AG09319 (cell line): ENCODE data around the gene PXK.

Source experiments
- DNase-seq: peaks from one replicate; pipeline ENCODE4 v3.0.0-alpha.2; 2010; ENCODE audit warnings: low read depth; ENCODE audit errors: extremely low read depth
- TF ChIP-seq, protein P1 (sequence below): IDR thresholded peaks from 2 replicates; pipeline ENCODE4 v1.5.1; 2011; ENCODE audit warnings: low read depth, mild to moderate bottlenecking, inconsistent platforms, low read length, moderate library complexity

The PXK gene

DNA sequence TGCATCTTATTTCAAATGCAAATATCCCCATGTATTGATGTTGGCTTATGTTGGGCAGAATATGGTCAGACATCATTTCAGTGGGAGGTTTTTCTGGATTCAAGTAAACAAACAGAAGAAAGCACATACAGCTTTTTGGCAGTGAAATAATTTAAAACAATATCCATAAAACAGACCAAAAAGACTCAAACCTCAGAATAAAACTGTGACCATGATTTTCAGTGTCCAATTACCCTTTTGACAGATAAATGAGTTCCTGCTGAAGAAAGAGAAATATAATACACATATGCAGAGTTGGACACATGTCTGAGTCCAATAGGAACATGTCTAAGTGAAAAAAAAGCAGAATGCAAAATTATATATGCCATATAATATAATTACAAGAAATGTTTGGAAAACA lies 39.1 kb downstream of the PXK start:
- no peak for DNase-seq
- TF ChIP-seq, protein P1, sequence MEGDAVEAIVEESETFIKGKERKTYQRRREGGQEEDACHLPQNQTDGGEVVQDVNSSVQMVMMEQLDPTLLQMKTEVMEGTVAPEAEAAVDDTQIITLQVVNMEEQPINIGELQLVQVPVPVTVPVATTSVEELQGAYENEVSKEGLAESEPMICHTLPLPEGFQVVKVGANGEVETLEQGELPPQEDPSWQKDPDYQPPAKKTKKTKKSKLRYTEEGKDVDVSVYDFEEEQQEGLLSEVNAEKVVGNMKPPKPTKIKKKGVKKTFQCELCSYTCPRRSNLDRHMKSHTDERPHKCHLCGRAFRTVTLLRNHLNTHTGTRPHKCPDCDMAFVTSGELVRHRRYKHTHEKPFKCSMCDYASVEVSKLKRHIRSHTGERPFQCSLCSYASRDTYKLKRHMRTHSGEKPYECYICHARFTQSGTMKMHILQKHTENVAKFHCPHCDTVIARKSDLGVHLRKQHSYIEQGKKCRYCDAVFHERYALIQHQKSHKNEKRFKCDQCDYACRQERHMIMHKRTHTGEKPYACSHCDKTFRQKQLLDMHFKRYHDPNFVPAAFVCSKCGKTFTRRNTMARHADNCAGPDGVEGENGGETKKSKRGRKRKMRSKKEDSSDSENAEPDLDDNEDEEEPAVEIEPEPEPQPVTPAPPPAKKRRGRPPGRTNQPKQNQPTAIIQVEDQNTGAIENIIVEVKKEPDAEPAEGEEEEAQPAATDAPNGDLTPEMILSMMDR, result no peak

DNA sequence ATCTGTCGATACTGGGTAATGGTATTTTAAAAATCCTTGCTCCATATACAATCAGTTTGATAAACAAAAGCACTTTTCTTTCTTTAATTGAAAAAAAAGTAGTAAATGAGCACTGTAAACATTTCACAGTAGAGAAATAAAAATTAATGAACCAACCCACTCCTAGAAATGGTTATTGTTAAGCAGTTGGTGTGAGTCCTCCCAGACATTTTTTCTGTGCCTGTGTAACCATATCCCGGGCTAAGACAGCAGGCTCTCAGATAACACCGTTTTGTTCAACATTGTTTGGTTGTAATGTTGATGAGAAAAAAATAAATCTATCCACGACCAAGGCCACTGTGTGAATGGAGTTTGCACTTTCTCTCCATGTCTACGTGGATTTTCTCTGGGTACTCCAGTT lies 42.6 kb downstream of the PXK start:
- no peak for DNase-seq

DNA sequence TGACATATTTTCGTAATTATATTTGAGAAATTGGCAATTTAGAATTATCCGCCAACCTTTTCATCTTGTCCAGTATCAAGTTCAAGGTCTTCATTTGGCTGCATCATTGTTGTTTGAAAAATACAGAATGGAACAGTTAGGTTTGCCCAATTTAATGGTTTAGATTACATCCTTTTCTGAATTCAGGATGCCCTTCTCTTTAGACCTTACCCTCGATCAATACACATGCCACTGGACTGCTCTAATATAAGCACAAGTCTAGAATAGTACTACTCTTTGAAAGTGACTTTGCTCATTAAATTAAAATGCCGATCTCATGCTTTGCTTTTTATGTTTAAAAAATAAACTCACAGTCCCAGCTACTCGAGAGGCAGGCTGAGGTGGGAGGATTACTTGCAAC lies 44.5 kb downstream of the PXK start:
- TF ChIP-seq, protein P1, result no peak
- no peak for DNase-seq

More for the DNA sequence above, 42.6 kb downstream of the PXK start:
- TF ChIP-seq, protein P1, result no peak

DNA sequence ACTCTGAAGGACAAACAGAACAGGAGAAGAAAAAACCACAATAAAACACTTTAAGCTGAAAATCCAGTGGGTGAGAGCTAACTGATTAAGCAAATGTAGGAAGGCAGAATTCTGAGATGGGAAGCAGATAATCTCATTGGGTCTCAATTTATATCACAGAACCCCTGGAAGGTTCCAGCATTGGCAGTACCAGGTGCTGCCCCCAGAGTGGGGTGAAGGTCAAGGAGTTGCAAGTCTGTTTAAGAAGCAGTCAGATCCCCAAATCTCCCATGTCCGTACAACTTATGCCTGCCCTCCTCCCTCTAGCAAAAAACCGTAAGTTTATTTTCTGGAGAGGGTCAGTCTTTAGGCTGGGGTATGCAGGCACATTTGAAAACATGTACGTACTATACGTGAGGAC lies 45.1 kb downstream of the PXK start:
- no peak for DNase-seq

DNA sequence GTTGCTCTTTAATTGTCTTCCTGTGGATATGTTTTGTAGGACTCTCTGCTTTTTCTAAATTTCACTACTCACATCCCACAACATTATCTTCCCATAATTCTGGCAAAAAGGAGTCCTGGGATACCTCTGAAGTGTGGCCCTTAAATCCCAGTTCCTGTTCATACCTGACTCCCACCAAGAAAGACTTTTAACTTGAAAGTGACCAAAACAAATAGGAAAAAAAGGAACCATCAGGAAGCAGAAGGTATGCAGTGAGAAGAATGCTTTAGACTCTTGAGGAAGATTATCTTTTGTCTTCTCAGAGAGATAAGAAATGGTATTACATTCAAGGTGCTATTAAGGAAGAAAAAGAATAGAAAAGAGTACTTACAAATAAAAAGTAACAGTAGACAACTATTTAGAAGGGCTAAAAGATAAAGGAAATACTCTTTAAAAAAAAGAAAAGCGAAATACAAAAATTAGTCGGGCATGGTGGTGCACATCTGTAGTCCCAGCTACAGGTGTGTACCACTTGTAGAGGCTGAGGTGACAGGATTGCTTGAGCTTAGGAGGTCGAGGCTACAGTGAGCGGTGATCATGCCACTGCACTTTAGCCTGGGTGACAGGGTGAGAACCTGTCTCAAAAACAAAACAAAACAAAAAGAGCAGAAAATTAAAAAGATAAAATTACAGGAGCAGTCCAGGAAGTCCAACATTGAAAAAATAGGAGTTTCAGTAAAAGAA lies 46.8 kb downstream of the PXK start:
- DNase-seq, result no peak
- TF ChIP-seq, protein P1, result no peak

More for the DNA sequence above, 45.1 kb downstream of the PXK start:
- TF ChIP-seq, protein P1, result no peak

DNA sequence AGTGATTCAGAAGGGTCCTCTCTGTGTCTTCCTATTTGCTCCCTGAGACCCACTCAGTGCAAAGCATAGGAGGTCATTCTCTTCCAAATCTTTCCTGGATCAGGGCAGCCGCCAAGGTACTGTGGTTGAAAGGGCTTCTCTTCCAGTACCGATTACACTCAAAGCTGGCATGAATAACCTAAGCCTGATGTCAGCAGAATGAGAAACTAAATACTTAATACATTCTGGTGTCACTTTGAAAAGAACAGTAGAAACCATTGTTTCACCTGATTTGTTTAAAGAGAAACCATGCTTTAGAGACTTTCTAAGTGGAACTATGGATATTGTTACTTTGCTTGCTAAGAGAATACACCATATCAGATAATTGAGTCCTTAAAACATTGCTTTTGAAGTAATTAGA lies 50.8 kb downstream of the PXK start:
- TF ChIP-seq, protein P1, result no peak
- DNase-seq, result peak; percentile 25

DNA sequence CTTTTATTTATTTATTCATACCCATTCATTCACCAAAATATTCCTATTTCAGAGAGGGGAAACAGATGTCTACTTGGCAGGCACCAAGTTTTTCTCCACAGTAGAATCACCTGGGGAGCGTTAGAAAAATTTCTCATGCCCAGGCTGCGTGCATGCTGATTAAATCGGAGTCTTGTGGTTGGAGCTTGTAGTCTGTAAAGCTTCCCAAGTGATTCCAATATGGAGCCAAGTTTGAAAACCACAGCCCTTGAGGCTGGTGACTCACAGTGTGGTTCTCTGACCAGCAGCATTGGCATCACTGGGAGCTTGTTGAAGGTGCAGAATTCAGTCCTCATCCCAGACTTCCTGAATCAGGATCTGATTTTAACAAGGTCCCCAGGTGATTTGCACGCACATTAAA lies 51.2 kb downstream of the PXK start:
- TF ChIP-seq, protein P1, result no peak
- DNase-seq, result peak; percentile 97
